ENCODE measurements around the gene DOK5.
"Not testable (repeated sequence)": the region's sequence is repeated elsewhere in the genome, so short reads cannot be mapped to it uniquely, and the experiment has no call there.

The DOK5 gene

DNA sequence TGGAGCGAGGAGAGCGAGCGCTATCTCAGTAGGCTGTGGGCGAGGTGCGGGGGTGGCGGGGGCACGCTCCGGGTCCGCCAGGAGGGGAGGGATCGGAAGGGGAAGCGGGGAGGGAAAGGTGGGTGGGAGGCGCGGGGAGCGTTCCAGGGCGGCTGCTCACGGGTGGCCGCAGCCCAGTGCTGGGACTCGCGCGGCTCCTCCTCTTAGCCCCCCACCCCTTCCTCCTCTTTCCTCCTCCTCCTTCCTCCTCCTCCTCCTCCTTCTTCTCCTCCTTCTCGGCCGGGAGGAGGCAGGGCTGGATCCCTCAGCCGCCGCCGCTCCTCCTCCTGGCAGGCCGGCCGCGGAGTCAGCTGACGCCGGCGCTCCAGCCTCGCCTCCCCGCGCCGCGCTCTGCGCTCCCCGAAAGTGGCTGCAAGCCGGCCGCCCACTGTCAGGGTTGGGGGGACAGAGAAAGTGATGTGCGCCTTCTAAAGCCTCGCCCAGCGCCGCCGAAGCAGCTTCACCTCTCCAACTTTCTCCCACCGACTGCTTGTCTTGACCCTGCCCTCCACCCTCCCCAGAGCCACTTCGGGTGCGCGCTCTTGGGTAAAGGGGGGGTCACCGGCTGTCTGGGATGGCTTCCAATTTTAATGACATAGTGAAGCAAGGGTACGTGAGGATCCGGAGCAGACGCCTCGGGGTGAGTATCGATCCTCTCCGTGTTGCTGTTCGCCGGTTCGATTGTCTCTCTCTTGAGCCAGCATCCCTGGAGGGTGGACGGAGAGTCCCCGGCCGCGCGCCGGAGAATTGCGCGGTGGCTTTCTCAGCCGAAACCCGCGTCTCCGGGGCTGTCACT lies at the start of gene DOK5:
Gene DOK5, plus strand, starts transcription at position 260 of the 835 bp plus-strand sequence. Its CDS starts 354 bp downstream, at position 614.
- no peak for DNase-seq

DNA sequence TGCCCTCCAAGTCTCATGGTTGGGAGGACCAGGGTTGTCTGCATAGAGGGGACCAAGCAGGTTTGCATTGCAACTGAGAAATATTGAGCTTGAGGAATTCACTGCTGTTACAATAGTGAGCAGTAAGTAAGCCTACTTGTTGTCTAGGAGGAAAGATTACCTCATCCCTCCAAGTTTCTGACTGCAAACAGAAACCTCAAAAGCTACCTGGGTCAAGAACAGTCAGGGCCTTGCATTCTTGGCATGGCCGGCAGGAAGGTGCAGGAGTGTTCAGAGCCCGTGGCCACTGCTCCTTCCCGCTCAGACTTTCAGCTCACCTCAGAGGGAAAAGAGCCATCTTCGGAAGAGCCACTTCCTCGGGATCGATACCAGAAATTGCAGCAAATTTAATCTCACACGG lies 46.0 kb upstream of the DOK5 start:
- DNase-seq, result no peak

DNA sequence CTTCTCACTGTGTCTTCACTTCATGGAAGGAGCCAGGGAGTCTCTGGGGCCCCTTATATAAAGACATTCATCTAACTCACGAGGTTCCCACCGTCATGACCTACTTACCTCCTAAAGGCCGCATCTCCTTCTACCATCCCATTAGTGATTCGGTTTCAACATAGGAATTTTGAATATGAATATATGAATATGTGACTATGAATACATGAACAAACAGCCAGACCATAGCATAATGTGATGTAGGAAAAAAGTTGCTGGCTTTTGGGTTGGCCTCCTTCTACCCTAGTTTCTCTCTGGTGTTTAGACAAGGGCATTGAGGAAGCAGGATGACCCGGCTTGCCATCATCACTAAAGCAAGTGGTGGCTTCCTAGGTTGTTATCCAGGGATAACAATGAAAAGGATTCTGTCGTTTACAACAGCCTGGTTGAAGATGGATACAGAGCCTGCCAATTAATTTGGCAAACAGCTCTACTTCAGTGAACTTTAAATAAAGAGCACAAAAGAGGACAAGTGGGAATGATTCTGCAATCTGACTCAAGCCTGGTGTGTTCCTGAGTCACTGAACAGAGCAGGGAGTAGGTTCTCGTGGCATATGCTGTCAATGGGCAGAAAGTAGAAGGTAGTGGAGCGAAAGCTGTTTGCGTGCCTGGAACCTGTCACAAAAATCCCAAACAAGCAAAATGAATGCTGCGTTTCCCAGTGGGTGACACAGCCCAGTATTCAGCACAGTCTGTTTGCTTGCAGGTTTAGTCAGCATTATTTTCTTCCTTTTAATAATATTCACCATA lies 44.0 kb upstream of the DOK5 start:
- DNase-seq, result no peak

DNA sequence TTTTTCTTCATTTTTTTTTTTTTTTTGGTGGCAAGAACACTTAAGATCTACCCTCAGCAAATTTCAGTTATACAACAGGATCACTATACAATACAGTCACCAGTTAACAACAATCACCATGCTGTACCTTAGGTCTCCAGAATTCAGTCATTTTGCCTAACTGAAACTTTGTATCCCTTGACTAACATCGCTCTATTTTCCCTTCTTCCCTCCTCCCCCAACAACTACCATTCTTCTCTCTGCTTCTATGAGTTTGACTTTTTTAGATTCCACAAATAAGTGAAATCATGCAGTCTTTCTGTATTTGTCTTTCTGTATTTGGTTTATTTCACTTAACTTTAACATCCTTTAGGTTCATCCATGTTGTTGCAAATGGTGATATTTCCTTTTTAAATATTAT lies 42.4 kb upstream of the DOK5 start:
- DNase-seq, result no peak

DNA sequence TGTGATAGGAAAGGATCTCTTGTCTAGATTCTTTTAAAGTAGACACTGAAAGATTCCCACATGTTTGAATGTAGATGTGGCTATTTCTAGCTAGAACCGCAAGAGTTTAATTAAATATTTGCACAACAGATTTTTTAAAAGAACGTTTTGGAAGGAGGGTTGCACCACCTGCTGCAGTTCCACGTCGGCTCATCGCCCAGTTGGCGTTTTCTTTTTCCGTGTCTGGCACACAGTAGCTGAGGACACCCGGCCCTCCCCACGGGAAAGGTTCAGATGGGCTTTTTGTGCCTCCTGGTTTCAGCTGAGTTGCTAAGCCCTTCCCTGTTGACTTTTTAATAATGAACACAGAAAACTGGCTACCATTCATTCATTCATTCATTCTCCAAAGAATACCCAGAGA lies 41.8 kb upstream of the DOK5 start:
- no peak for DNase-seq

DNA sequence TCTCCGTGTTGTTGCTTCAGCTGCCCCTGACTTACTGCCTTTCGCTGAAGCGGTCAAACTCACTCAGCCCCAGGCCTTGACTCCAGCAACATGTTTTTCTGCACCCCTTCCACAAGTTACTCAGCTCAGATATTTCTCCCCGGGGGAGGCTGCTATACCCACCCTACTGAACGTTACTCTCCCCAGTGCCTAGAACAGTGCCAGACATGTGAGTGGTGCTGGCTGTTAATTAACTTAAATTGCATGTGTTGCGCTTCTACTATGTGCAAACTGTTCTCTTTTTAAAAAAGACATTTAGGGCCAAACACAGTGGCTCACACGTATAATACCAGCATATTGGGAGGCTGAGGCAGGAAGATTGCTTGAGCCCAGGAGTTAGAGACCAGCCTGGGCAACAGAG lies 41.2 kb upstream of the DOK5 start:
- no peak for DNase-seq

DNA sequence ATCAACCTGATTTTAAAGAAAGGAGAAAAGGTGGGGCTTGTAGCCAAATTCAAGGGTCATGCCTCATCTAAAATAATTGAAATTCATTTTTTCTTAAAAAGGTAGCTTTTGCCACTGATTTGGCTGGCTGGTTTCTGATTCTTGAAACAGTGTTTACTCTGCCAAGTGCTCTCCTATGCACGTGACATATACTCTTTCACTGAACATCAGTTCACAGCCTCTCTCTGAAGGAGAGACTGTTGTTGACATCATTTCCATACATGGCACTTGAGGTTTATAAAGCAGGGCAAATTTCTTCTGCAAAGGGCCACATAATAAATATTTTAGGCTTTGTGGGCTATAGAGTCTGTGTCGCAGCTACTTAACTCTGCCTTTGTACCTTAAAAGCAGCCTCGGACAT lies 40.4 kb upstream of the DOK5 start:
- no peak for DNase-seq

DNA sequence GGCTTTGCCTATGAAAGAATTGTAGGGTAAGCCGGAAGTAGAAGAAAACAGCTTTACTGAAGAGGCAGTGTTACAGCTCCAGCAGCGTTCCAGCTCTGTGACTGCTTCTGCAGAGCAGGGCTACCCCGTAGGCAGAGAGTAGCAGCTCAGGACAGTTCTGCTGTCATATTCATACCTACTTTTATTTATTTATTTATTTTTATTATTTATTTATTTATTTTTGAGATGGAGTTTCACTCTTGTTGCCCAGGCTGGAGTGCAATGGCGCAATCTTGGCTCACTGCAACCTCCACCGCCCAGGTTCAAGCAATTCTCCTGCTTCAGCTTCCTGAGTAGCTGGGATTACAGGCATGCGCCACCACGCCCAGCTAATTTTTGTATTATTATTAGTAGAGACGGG lies 39.0 kb upstream of the DOK5 start:
- DNase-seq, result not testable (repeated sequence)

DNA sequence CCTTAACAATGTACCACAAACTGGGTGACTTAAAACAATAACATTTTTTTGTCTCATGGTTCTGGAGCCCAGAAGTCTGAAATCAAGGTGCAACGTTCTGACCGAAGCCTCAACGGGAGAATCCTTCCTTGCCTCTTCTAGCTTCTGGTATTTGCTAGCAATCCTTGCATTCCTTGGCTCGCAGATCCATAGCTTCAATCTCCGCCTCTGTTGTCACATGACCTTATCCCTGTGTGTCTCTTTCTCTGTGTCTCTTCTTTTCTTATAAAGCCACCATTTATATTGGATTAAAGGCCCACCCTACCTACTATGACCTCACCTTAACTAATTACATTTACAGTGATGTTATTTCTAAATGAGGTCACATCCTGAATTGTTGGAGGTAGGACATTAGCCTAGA lies 37.2 kb upstream of the DOK5 start:
- DNase-seq, result no peak

DNA sequence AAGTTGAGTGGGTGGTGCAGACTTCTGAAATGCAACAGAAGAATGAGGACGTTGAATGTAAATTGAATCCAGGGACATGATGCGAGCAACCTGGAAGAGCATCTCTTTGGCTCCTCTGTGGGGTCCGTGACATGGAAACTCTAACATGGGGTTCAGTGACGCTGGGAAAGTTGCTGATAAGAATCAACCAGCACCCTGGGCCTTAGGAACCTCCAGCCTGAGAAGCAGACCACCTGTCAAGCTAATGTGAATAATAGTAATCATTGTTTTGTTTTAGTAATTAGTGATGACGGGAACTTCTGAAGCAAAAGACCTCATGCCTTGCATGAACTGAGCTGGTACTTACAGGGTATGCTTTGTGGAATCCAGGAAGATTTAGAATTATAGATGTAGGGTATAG lies 25.2 kb upstream of the DOK5 start:
- DNase-seq, result no peak

DNA sequence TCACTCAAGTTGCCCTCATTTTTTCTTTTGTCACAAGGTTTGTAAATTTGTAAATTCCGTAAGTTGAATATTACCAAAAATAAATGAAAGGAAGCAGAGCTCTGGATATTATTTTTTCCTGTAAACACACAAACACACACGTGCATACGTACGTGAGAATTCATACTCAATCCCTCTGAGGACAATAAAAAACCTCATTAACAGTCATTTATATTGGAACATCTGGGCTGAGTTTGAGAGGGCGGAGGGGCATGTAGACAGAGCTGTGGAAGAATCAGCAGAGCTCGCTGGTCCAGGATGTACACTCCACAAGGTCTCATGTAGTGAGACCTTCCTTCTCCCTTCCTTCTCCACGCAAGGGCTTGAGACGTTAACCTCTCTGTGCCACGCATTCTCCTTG lies 24.2 kb upstream of the DOK5 start:
- no peak for DNase-seq

DNA sequence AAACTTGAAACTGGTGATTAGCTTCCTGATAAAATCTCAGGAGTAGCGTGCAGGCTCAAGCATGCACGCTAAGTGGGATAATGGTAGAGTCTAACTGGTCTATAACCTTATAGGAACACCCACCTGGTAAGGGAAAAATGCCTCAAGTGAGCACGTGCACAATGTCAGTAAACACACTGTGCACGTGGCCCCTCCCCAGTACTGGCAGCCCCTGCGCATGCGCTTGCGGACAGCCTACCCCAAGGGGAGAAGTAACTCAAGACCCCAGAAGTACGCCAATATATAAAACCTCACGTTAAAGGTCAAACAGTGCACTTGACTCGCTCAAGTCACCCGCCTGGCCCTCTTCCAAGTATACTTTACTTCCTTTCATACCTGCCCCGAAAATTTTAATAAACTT lies 23.1 kb upstream of the DOK5 start:
- no peak for DNase-seq

DNA sequence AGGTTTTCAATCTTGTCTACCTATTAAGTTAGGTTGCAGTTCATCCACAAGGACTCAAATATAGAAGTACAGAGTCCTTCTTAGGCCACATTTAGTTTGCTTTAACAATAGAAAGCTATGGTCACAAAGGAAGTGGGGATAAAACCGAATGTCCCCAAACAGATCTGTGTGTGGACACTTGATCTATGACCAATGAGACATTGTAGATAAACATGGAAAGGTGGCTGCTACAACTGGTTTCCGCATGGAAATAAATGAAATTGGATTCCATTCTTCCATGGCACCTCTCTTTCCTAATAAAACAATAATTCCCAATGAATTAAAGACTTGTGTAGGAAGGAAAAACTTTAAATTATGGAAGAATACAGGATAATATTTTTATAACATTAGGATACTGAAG lies 20.4 kb upstream of the DOK5 start:
- DNase-seq, result no peak

DNA sequence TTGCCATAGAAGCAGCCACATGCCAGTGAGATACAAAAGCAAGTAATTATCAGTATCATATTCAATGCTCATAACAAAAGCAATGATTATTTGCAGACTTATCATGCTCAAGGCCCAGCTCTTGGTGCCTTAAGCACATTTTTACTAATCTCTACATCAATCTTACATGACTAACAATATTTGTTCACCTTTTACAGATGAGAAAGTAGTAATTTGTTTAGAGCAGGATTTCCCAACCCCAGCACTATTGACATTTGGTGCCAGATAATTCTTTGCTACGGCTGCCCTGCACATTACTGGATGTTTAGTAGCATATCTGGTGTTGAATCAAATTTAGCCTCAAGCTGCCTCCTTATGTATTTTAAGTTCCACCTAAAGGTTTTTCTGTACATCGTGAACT lies 19.0 kb upstream of the DOK5 start:
- no peak for DNase-seq

DNA sequence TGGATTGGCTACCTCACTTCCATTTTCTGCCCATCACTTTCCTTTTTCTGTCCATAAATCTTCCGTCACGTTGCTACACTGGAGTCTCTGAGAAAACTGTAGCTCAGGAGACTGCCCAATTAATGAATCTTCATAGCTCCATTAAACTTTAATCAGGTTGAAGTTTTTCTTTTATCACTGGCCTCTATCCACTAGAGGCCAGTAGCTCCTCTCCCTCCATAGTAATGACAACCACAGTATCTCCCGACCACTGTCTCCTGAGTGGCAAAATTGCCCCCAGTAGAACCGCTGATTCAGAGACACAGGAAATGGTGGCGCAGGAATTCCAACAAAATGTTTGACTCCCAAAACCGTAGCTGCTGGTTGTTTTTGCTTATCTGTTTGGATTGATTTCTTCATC lies 18.4 kb upstream of the DOK5 start:
- no peak for DNase-seq

DNA sequence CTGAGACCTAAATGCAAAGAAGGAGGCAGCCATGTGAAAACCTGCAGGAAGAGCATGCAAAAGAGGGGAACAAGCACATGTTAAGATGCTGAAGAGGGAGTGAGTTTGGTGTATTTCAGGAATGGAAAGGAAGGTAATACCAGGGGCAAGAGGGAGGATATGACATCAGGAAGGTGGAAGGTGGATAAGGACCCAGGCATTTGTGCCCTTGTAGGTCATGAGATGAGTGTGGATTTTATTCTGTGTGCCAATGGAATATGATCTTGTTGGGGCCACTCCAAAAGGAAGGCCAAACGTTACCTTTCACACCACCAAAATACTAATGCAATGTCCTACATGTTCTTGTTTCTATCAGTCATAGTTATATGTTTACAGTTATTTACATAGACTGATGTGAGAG lies 17.2 kb upstream of the DOK5 start:
- no peak for DNase-seq

DNA sequence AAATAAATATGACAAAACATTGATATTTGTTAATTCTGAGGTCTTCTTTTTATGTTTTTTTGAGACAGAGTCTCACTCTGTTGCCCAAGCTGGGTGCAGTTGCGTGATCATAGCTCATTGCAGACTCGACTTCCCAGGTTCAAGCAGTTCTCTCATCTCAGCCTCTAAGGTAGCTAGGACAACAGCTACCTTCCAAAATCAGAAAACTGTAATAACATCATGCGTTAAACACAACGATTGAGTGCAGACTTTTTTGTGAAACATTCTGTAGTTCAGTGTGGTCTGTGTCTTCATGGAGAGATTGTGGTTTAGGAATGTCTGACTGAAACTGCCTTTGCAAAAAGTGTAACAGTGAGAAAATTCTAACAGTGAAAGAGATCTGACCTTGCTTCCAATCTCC lies 16.1 kb upstream of the DOK5 start:
- DNase-seq, result no peak

DNA sequence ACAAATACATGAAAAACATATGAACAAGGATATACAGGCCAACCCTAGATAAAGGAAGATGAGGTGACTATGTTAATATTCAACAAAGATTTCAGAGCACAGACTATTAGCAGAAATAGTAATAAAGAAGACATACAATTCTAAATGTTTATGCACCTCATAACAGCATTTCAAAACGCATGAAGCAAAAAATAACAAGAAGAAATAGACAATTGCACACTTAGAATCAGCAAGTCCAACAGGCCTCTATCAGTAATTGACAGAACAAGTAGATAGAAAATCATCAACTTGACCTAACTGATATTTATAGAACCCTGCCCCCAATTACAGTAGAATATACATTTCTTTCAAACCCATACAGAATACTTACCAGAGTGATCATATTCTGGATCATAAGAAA lies 11.4 kb upstream of the DOK5 start:
- no peak for DNase-seq

DNA sequence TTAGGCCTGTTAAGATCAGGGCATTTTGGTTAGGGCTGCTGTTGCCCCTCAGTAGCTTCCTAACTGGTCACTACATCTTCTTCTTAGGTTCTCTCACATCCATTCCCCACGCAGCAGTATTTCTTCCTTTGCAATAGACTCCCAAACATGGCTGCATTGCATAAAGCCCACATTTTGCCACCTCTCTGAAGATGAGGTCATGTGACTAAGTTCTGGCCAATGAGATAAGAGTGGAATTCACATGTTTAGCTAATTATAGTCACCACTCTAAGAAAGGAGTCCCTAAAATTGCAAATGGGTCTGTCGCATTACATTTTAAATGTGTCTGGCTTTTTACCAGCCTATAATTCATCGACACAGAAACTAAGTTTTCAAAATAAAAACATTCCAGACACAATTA lies 9.3 kb upstream of the DOK5 start:
- no peak for DNase-seq

DNA sequence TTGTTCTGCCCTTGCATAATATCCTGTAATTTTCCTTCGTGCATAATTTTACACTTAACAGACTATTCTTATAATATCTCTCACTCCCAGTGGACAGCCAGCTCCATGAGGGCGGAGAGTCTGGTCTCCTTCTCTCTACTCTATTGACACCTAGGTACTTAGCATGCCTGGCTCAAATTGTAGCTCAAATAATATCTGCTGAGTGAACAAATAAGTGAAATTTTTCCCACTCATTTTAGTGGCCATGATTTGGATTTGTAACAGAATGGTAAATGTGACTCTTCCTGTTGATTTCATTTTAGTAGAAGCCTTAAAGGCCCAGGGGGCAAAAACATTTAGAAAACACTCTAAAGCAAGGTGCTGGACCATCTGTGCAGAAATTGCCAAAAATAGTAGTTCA lies 7.8 kb upstream of the DOK5 start:
- DNase-seq, result no peak

DNA sequence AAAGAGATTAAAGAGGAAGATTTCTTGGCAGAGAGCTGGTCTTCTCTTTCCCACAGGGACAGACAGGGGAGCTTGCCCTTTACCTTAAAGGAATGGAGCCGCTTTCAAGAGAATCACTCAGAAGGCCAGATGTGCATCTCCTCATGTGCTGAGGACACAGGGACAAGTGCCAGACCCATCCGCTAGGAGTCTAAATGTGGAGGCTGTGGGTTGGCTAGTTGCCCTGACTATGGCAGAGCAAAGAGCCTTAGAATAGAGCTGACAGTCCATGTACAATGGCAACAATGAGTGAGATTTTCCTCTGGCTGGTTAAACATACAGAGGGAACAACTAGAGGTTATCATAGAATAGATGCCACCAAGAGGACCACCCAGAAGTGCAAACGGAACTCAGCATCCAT lies 7.3 kb upstream of the DOK5 start:
- DNase-seq, result no peak

DNA sequence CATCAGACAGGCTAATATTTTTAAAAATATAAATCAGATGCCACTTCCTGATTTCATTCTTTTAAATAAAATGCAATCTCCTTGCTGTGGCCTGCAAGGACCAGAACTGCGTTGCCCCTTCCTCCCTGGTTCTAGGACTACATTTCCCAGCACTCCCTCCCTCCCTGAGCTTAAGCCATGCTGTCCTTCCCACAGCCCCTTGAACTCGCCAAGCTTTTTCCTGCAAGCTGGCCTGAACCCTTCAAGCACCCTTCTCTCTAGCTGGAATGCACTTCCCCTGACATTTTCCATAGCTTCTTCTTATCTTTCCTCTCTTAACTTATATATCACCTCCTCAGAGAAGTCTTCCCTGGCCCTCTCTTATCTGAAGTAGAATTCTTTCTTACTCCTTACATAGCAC lies 6.1 kb upstream of the DOK5 start:
- DNase-seq, result no peak

DNA sequence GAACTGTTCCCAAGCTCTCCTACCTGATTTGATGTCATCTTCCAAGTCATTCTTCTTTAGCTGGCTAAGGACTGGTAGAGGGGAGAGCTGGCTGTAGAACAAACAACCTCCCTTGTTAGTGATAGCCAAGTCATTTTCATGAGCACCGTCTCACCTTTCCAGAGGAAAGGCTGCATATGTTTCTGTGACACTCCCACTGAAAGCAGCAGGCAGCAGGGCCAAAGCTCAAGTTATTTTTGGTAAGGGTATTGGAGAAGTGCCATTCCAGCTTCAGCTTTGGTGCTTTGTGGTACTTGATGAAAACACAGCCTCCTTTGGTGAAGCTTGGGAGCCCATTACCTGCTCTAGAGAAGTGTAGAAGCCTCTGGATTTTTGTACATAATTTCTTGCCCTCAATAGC lies 5.4 kb upstream of the DOK5 start:
- no peak for DNase-seq

DNA sequence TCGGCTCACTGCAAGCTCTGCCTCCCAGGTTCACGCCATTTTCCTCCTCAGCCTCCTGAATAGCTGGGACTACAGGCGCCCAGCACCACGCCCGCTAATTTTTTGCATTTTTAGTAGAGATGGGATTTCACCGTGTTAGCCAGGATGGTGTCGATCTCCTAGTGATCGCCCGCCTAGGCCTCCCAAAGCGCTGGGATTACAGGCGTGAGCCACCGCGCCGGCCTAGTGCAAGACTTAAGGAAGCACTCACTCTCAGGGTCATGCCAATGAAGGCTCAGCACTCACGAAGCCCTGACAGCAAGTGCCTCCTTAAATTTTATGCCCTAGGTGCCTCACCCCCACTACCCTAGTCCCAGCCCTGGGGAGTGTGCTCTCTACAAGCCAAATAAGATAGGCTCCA lies 4.7 kb upstream of the DOK5 start:
- DNase-seq, result no peak

DNA sequence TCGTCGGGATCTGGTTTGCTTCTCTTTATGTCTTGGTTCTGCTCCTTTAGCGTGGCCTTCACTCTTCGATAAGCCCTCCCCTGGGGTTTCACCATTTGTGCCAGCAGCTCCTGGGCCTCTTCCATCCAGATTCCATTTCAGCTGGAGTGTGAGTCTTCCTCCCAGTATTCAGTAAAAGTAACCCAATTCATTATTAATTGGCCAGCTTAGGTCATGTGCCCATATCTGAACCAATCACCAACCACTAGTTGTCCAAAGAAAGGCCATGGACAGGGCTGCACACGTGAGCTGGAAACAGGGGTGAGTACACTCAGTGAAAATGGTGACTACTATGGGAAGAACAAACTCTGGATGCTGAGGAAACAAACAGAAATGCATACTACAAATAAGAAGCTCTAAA lies 2.8 kb upstream of the DOK5 start:
- DNase-seq, result no peak
